CD4-positive, alpha-beta T cell treated with Interleukin-17A for 4 hours (primary cell): ENCODE results near the gene ATG2A.
A peak's percentile ranks its signal among the peaks of the same experiment; 100 is the strongest.

Experiments
- DNase-seq: peaks from one replicate; pipeline ENCODE4 v3.0.0-alpha.2; 2020; ENCODE audit warnings: mixed read lengths

ATG2A gene

GRCh38 chr11:64884019-64884418 lies 33.0 kb downstream of the ATG2A start:
- DNase-seq, result no peak

- DNase-seq, result no peak
Measured at GRCh38 chr11:64883575-64883974, 33.4 kb downstream of the ATG2A start.

GRCh38 chr11:64882243-64882642 lies 34.8 kb downstream of the ATG2A start:
- no peak for DNase-seq

- DNase-seq, result no peak
Measured at GRCh38 chr11:64881476-64881875, 35.5 kb downstream of the ATG2A start.

GRCh38 chr11:64880240-64881001 lies 36.6 kb downstream of the ATG2A start:
- peak; percentile 29 for DNase-seq

- no peak for DNase-seq
Measured at GRCh38 chr11:64879244-64879900, 37.6 kb downstream of the ATG2A start.

- peak; percentile 100 for DNase-seq
Measured at GRCh38 chr11:64878494-64879243, 38.3 kb downstream of the ATG2A start, which contains the start of gene EHD1. Gene EHD1 (minus strand): TSS chr11:64878621. CDS start chr11:64878464, 157 bp downstream.

- DNase-seq, result no peak
Measured at GRCh38 chr11:64878223-64878493, 38.9 kb downstream of the ATG2A start.

- DNase-seq, result no peak
Measured at GRCh38 chr11:64877390-64878222, 39.4 kb downstream of the ATG2A start.

- DNase-seq, result peak; percentile 33
Measured at GRCh38 chr11:64876835-64877341, 40.1 kb downstream of the ATG2A start.

- DNase-seq, result peak; percentile 52
Measured at GRCh38 chr11:64876229-64876750, 40.7 kb downstream of the ATG2A start.

GRCh38 chr11:64875369-64876228 lies 41.4 kb downstream of the ATG2A start:
- no peak for DNase-seq

- DNase-seq, result peak; percentile 55
Measured at GRCh38 chr11:64874308-64875240, 42.4 kb downstream of the ATG2A start.

- DNase-seq, result peak; percentile 38
Measured at GRCh38 chr11:64872790-64873488, 44.1 kb downstream of the ATG2A start.

GRCh38 chr11:64871492-64871891 lies 45.5 kb downstream of the ATG2A start:
- DNase-seq, result peak; percentile 42

GRCh38 chr11:64870893-64871466 lies 46.0 kb downstream of the ATG2A start:
- DNase-seq, result no peak

GRCh38 chr11:64870176-64870892 lies 46.7 kb downstream of the ATG2A start:
- DNase-seq, result no peak

GRCh38 chr11:64869571-64870175 lies 47.3 kb downstream of the ATG2A start:
- DNase-seq, result peak; percentile 51
